Measurements from ENCODE around the gene HOXC5.
A peak's percentile ranks its signal among the peaks of the same experiment; 100 is the strongest.

The HOXC5 gene

GRCh38 chr12:54024127-54024526, 8.7 kb upstream of the HOXC5 start:
- Histone ChIP-seq H3K4me3 (ENCODE audit: insufficient read length, low read depth) (no peak overlapping the region), H3K9ac (ENCODE audit: insufficient read length, low read depth) (no peak overlapping the region), H3K36me3 (ENCODE audit: insufficient read depth, insufficient read length, low read length) (no peaks in the 10 kb centered on the region), H3K27me3 (ENCODE audit: insufficient read depth, insufficient read length) (peaks cover 100% of the 10 kb centered on the region), H3K9me3 (ENCODE audit: insufficient read depth, low read length) (no peaks in the 10 kb centered on the region), H3K4me1 (ENCODE audit: insufficient read depth, insufficient read length) (peaks cover 5% of the 10 kb centered on the region)
- TF ChIP-seq ZNF274 (IDR thresholded peaks at IDR 0.05; ENCODE audit: low read depth, low read length) = no peak
- TF ChIP-seq SUZ12 (IDR thresholded peaks at IDR 0.05; ENCODE audit: extremely low read depth, insufficient read depth, insufficient read length) = peak; percentile 94
- no peak for DNase-seq (ENCODE audit: low read depth, low spot score)

GRCh38 chr12:54024581-54025305, 8.1 kb upstream of the HOXC5 start:
- H3K9me3 ChIP-seq (ENCODE audit: insufficient read depth, low read length) = no peaks in the 10 kb centered on the region
- no peak overlapping the region for H3K9ac ChIP-seq (ENCODE audit: insufficient read length, low read depth)
- H3K4me3 ChIP-seq (ENCODE audit: insufficient read length, low read depth) = no peak overlapping the region
- peaks cover 100% of the 10 kb centered on the region for H3K27me3 ChIP-seq (ENCODE audit: insufficient read depth, insufficient read length)
- H3K4me1 ChIP-seq (ENCODE audit: insufficient read depth, insufficient read length) = peaks cover 8% of the 10 kb centered on the region
- no peaks in the 10 kb centered on the region for H3K36me3 ChIP-seq (ENCODE audit: insufficient read depth, insufficient read length, low read length)
- TF ChIP-seq SUZ12 (IDR thresholded peaks at IDR 0.05; ENCODE audit: extremely low read depth, insufficient read depth, insufficient read length) = peak; percentile 52
- no peak for TF ChIP-seq YY1 (IDR thresholded peaks at IDR 0.05; ENCODE audit: insufficient read depth, insufficient read length)
- no peak for DNase-seq (ENCODE audit: low read depth, low spot score)

GRCh38 chr12:54025499-54026405, 7.1 kb upstream of the HOXC5 start:
- H3K4me1 ChIP-seq (ENCODE audit: insufficient read depth, insufficient read length) = peaks cover 8% of the 10 kb centered on the region
- DNase-seq (ENCODE audit: low read depth, low spot score) = no peak
- no peaks in the 10 kb centered on the region for H3K36me3 ChIP-seq (ENCODE audit: insufficient read depth, insufficient read length, low read length)
- peaks cover 100% of the 10 kb centered on the region for H3K27me3 ChIP-seq (ENCODE audit: insufficient read depth, insufficient read length)
- no peak for TF ChIP-seq SUZ12 (IDR thresholded peaks at IDR 0.05; ENCODE audit: extremely low read depth, insufficient read depth, insufficient read length)
- no peak for TF ChIP-seq YY1 (IDR thresholded peaks at IDR 0.05; ENCODE audit: insufficient read depth, insufficient read length)
- TF ChIP-seq ZNF274 (IDR thresholded peaks at IDR 0.05; ENCODE audit: low read depth, low read length) = no peak
- H3K9me3 ChIP-seq (ENCODE audit: insufficient read depth, low read length) = no peaks in the 10 kb centered on the region
- H3K9ac ChIP-seq (ENCODE audit: insufficient read length, low read depth) = no peak overlapping the region
- H3K4me3 ChIP-seq (ENCODE audit: insufficient read length, low read depth) = no peak overlapping the region

GRCh38 chr12:54026640-54027441, 6.0 kb upstream of the HOXC5 start:
- DNase-seq (ENCODE audit: low read depth, low spot score) = no peak
- Histone ChIP-seq H3K9ac (ENCODE audit: insufficient read length, low read depth) (no peak overlapping the region), H3K9me3 (ENCODE audit: insufficient read depth, low read length) (no peaks in the 10 kb centered on the region), H3K27me3 (ENCODE audit: insufficient read depth, insufficient read length) (peaks cover 100% of the 10 kb centered on the region), H3K36me3 (ENCODE audit: insufficient read depth, insufficient read length, low read length) (no peaks in the 10 kb centered on the region), H3K4me1 (ENCODE audit: insufficient read depth, insufficient read length) (peaks cover 10% of the 10 kb centered on the region), H3K4me3 (ENCODE audit: insufficient read length, low read depth) (no peak overlapping the region)
- no peak for TF ChIP-seq YY1 (IDR thresholded peaks at IDR 0.05; ENCODE audit: insufficient read depth, insufficient read length)
- TF ChIP-seq SUZ12 (IDR thresholded peaks at IDR 0.05; ENCODE audit: extremely low read depth, insufficient read depth, insufficient read length) = no peak
- no peak for TF ChIP-seq ZNF274 (IDR thresholded peaks at IDR 0.05; ENCODE audit: low read depth, low read length)

GRCh38 chr12:54027442-54027786, 5.4 kb upstream of the HOXC5 start:
- DNase-seq (ENCODE audit: low read depth, low spot score) = no peak
- H3K4me3 ChIP-seq (ENCODE audit: insufficient read length, low read depth) = no peak overlapping the region
- H3K36me3 ChIP-seq (ENCODE audit: insufficient read depth, insufficient read length, low read length) = no peaks in the 10 kb centered on the region
- peaks cover 100% of the 10 kb centered on the region for H3K27me3 ChIP-seq (ENCODE audit: insufficient read depth, insufficient read length)
- TF ChIP-seq SUZ12 (IDR thresholded peaks at IDR 0.05; ENCODE audit: extremely low read depth, insufficient read depth, insufficient read length) = no peak
- no peak for TF ChIP-seq ZNF274 (IDR thresholded peaks at IDR 0.05; ENCODE audit: low read depth, low read length)
- TF ChIP-seq YY1 (IDR thresholded peaks at IDR 0.05; ENCODE audit: insufficient read depth, insufficient read length) = no peak
- H3K4me1 ChIP-seq (ENCODE audit: insufficient read depth, insufficient read length) = peaks cover 9% of the 10 kb centered on the region
- H3K9ac ChIP-seq (ENCODE audit: insufficient read length, low read depth) = no peak overlapping the region
- no peaks in the 10 kb centered on the region for H3K9me3 ChIP-seq (ENCODE audit: insufficient read depth, low read length)

GRCh38 chr12:54028314-54029201, 4.3 kb upstream of the HOXC5 start, which contains the start of gene HOXC6:
TSS of gene HOXC6 (plus strand) at chr12:54028440. CDS start at chr12:54028522, 82 bp downstream.
- peaks cover 100% of the 10 kb centered on the region for H3K27me3 ChIP-seq (ENCODE audit: insufficient read depth, insufficient read length)
- H3K9ac ChIP-seq (ENCODE audit: insufficient read length, low read depth) = no peak within 1 kb of the TSS
- DNase-seq (ENCODE audit: low read depth, low spot score) = no peak
- H3K9me3 ChIP-seq (ENCODE audit: insufficient read depth, low read length) = no peaks in the 10 kb centered on the region
- no peaks in the 10 kb centered on the region for H3K36me3 ChIP-seq (ENCODE audit: insufficient read depth, insufficient read length, low read length)
- H3K4me3 ChIP-seq (ENCODE audit: insufficient read length, low read depth) = no peak within 1 kb of the TSS
- TF ChIP-seq YY1 (IDR thresholded peaks at IDR 0.05; ENCODE audit: insufficient read depth, insufficient read length) (no peak), ZNF274 (IDR thresholded peaks at IDR 0.05; ENCODE audit: low read depth, low read length) (no peak), SUZ12 (IDR thresholded peaks at IDR 0.05; ENCODE audit: extremely low read depth, insufficient read depth, insufficient read length) (peak; percentile 75)
- peaks cover 11% of the 10 kb centered on the region for H3K4me1 ChIP-seq (ENCODE audit: insufficient read depth, insufficient read length)
